Spleen (tissue), 11 donors: ENCODE data around the gene NDOR1. TPM values are rescaled to one million over a fixed set of nuclear protein-coding genes. Genes with fewer than 3 reads are reported as not detected.
"Not testable (repeated sequence)": the region's sequence is repeated elsewhere in the genome, so short reads cannot be mapped to it uniquely, and the experiment has no call there.

Source experiments
- DNase-seq: peaks from one replicate; pipeline ENCODE4 v3.0.0-alpha.2; 2020
- H3K27ac ChIP-seq, 8 donors: fragments of 200-600 bp; sonication (generic) in 7 of 8; 1 replicate in 4 of 8; 2 replicates in 4 of 8; pipeline versions ENCODE4 v1.5.0 to v1.8.0; 2016 to 2021; ENCODE audit warnings: inconsistent platforms in 4 of 8, mild to moderate bottlenecking in 4 of 8, moderate library complexity in 1 of 8
- H3K27me3 ChIP-seq, 7 donors: fragments of 200-600 bp; sonication (generic) in 6 of 7; replicated peaks in 1 of 7; 1 replicate in 4 of 7; 2 replicates in 3 of 7; pipeline versions ENCODE4 v1.5.0 to v1.8.0; 2016 to 2021; ENCODE audit warnings: inconsistent platforms in 3 of 7, mild to moderate bottlenecking in 1 of 7
- H3K36me3 ChIP-seq, 6 donors: fragments of 200-600 bp; sonication (generic) in 5 of 6; 1 replicate in 4 of 6; 2 replicates in 2 of 6; pipeline versions ENCODE4 v1.5.0 to v1.8.0; 2016 to 2021; ENCODE audit warnings: inconsistent platforms in 2 of 6
- H3K4me1 ChIP-seq, 6 donors: fragments of 200-600 bp; sonication (generic) in 5 of 6; 1 replicate in 3 of 6; 2 replicates in 3 of 6; pipeline versions ENCODE4 v1.5.0 to v1.8.0; 2016 to 2021; ENCODE audit warnings: inconsistent platforms in 3 of 6
- H3K4me3 ChIP-seq, 8 donors: fragments of 200-600 bp; sonication (generic) in 7 of 8; 1 replicate in 4 of 8; 2 replicates in 4 of 8; pipeline versions ENCODE4 v1.5.0 to v1.8.0; 2016 to 2021; ENCODE audit warnings: inconsistent platforms in 4 of 8, mild to moderate bottlenecking in 4 of 8, moderate library complexity in 2 of 8
- H3K9me3 ChIP-seq, 8 donors: fragments of 200-600 bp; sonication (generic) in 7 of 8; 1 replicate in 4 of 8; 2 replicates in 4 of 8; pipeline versions ENCODE4 v1.5.0 to v1.8.0; 2016 to 2021; ENCODE audit warnings: inconsistent platforms in 4 of 8
- POLR2A ChIP-seq, 3 donors: fragments of 450-650 bp; IDR thresholded peaks; one replicate each; pipeline ENCODE4 v1.5.1; 2017; ENCODE audit warnings: antibody characterized with exemption in 3 of 3, mild to moderate bottlenecking in 1 of 3
- POLR2AphosphoS5 ChIP-seq, 3 donors: sonication (generic); formaldehyde crosslinking; IDR thresholded peaks; one replicate each; pipeline ENCODE4 v1.5.1; 2017; ENCODE audit warnings: antibody characterized with exemption in 3 of 3
- WGBS, 5 donors: extraction: QIAGEN DNeasy Blood & Tissue Kit in 3 of 5; methylation state at CpG; one replicate each; pipeline versions ENCODE4 v1.1.5 to v1.1.7; 2013 to 2018; 5-methylcytosine and 5-hydroxymethylcytosine counted together
- intact Hi-C: fragments of 100-400 bp; cut with DNase I; formaldehyde crosslinking; loops from one replicate; pipeline ENCODE4 v1.15.0; 2023; ENCODE audit warnings: low total_unique reads
- polyA plus RNA-seq, 3 donors: library from polyadenylated mRNA; stranded (reverse); fragments of 200-250 nt; gene quantifications; one replicate each; pipeline ENCODE4 v1.2.1, GENCODE V29; 2013
- total RNA-seq, 7 donors: library from RNA; depleted of rRNA in 3 of 7; stranded (reverse); fragments of >200 nt in 3 of 7; fragmentation: NEBNext Ultra II Directional in 4 of 7; extraction: Animal tissue kit (Norgen Biotek cat#: 25700) in 4 of 7; gene quantifications; one replicate each; pipeline versions ENCODE4 v1.1.0 to v1.2.1, GENCODE V29; 2016 to 2021
- TF ChIP-seq, protein P1 (sequence below), 11 experiments: fragments of 200-600 bp in 7 of 11; fragments of 450-650 bp in 4 of 11; sonication (generic) in 4 of 11; IDR thresholded peaks in 8 of 11; conservative IDR thresholded peaks in 3 of 11; 1 replicate in 7 of 11; 2 replicates in 4 of 11; pipeline versions ENCODE4 v1.4.0 to v1.8.0; 2016 to 2021; ENCODE audit warnings: antibody characterized with exemption in 11 of 11, inconsistent platforms in 4 of 11, mild to moderate bottlenecking in 1 of 11
- donor health status: healthy with polysubstance abuse.
- donor health status: DM: no; HTN: no; CAD: no; lungs with moderate emphysema.
- donor health status: DM: no; HTN: no; CAD: no.
- donor health status: Bipolar disorder and iron deficiency.
- donor health status: healthy.
- donor health status: DM: no; HTN: no; CAD: no.
- donor health status: DM: yes; HTN: yes; CAD: no.

NDOR1 gene
- total and polyA plus RNA-seq, 10 donors, result 6.3 to 28.7 (median 19.5) TPM

DNA sequence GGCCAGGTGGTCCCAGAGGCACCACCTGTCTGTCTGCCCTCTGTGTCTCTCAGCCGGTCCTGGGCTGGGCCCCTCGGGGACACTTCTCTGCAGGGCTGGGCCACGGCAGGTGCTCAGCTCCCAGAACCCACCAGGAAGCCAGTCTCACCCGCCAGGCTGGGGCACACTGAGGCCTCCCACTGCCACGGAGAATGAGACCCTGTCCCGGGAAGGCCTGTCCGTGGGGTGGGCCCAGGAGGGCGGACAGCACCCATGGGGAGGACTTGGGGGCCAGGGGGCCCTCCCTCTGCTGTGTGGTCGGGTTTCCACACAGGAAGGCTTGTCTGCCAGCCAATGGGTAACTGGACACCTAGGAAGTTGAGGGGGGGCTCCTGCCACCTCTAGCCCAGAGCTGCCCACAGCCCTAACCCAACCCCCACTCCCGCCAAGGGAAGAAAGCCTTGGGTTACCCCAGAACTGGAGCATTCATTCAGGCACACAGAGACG is 31.5 kb downstream of the NDOR1 start:
- TF ChIP-seq, protein P1, sequence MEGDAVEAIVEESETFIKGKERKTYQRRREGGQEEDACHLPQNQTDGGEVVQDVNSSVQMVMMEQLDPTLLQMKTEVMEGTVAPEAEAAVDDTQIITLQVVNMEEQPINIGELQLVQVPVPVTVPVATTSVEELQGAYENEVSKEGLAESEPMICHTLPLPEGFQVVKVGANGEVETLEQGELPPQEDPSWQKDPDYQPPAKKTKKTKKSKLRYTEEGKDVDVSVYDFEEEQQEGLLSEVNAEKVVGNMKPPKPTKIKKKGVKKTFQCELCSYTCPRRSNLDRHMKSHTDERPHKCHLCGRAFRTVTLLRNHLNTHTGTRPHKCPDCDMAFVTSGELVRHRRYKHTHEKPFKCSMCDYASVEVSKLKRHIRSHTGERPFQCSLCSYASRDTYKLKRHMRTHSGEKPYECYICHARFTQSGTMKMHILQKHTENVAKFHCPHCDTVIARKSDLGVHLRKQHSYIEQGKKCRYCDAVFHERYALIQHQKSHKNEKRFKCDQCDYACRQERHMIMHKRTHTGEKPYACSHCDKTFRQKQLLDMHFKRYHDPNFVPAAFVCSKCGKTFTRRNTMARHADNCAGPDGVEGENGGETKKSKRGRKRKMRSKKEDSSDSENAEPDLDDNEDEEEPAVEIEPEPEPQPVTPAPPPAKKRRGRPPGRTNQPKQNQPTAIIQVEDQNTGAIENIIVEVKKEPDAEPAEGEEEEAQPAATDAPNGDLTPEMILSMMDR (IDR thresholded peaks at IDR 0.05 in 8 of 11, conservative IDR thresholded peaks at IDR 0.05 in 3 of 11), result no peak
- TF ChIP-seq POLR2AphosphoS5 (IDR thresholded peaks at IDR 0.05) (no peak), POLR2A (IDR thresholded peaks at IDR 0.05) (no peak)
- peak overlapping the region in 4 of 8 donors; percentile 7 to 55 (median 17) for H3K4me3 ChIP-seq

DNA sequence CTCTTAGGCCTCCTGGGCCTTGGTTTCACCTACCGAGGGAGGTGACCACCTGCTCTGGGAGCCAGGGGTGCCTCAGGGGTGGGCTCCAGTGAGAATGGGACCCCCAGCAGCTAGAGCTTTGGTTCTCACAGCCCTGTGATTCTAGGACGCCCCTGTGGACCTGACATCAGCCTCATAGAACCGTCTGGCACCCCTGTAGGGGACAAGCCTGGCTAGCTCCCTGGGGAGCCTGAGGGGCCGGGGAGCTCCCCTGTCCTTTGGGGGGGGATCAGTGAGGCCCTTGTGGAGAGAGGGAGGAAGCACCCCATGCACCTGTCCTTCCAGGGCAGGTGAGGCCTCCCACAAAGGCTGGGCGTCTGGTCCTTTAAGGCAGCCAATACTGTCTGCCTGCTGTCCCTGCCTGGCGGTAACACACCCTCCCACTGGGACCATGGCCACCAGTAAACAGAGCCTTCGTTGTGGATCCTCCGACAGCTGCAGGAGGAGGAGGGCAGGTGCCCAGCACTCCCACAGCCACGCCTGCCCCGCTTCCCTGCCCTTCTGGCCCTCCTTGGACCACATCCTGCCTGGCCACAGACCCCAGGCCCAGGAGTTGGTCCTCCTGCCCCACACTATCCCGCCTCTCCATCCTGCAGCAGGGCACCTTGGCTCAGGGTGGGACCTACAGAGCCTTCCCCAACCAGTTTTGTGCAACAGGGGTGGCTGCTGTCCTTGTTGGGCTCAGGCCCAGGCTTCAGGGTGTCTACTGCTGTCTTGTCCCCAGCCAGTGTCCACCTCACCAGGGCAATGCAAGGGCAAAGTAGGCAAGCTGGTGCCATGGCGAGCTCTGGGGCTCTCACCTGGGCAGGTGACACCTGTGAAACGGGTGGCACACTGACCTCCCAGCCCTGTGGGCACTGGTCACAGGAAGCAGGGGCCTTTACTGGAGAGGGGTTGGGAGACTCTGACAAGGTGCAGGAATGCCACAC is 32.5 kb downstream of the NDOR1 start:
- H3K4me1 ChIP-seq, result peaks cover 30 to 82% (median 70%) of the 10 kb centered on the region in 6 donors

More for the DNA sequence above, 31.5 kb downstream of the NDOR1 start:
- Histone ChIP-seq H3K9me3 (no peaks in the 10 kb centered on the region), H3K4me1 (peaks cover 20 to 71% (median 59%) of the 10 kb centered on the region in 6 donors), H3K36me3 (peaks cover 0 to 3% (median under 1%) of the 10 kb centered on the region in 6 donors), H3K27me3 (peaks cover 0 to 40% (median 20%) of the 10 kb centered on the region in 7 donors), H3K27ac (peak overlapping the region in 3 of 8 donors; percentile 49 to 75 (median 58))
- 24 to 40% (median 37%) methylated on average over 2 to 11 of the region's 11 CpGs for WGBS, 5 donors
- DNase-seq, result no peak
- intact Hi-C loops, result no loop called here

DNA sequence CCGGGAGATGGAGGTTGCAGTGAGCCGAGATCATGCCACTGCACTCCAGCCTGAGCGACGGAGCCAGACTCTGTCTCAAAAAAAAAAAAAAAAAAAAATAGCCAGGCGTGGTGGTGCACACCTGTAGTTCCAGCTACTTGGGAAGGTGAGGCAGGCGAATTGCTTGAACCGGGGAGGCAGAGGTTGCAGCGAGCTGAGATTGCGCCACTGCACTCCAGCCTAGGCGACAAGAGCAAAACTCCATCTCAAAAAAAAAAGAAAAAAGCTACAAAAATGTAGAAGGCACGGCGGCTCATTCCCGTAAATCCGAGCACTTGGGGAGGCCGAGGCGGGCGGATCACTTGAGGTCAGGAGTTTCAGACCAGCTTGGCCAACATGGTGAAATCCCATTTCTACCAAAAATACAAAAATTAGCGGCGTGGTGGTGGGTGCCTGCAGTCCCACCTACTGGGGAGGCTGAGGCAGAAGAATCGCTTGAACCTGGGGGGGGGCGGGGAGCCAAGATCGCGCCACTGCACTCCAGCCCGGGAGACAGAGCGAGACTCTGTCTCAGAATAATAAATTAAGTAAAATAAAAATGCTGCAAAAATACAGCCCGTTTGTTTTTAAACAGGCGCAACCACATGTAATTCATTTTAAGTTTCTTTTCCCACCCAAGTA is 34.2 kb downstream of the NDOR1 start:
- Histone ChIP-seq H3K36me3 (peaks cover 0 to 24% (median 18%) of the 10 kb centered on the region in 6 donors), H3K27me3 (peaks cover 0 to 13% (median 2%) of the 10 kb centered on the region in 7 donors), H3K4me1 (peaks cover 30 to 90% (median 79%) of the 10 kb centered on the region in 6 donors), H3K27ac (peak overlapping the region; percentile 92 to 99 (median 96)), H3K4me3 (peak overlapping the region; percentile 64 to 94 (median 80))
- DNase-seq, H3K9me3 ChIP-seq, intact Hi-C loops: not testable (repeated sequence)
- WGBS, 5 donors, result 53 to 58% (median 54%) methylated on average over 24 to 27 of the region's 27 CpGs

More for the DNA sequence above, 32.5 kb downstream of the NDOR1 start:
- Histone ChIP-seq H3K9me3 (no peaks in the 10 kb centered on the region), H3K4me3 (no peak overlapping the region), H3K27me3 (peaks cover 0 to 29% (median 14%) of the 10 kb centered on the region in 7 donors), H3K36me3 (peaks cover 0 to 14% (median 10%) of the 10 kb centered on the region in 6 donors), H3K27ac (no peak overlapping the region)
- intact Hi-C loops, result no loop called here
- no peak for DNase-seq
- no peak for TF ChIP-seq POLR2AphosphoS5 (IDR thresholded peaks at IDR 0.05)
- TF ChIP-seq, protein P1 (IDR thresholded peaks at IDR 0.05 in 8 of 11, conservative IDR thresholded peaks at IDR 0.05 in 3 of 11), result no peak
- no peak for TF ChIP-seq POLR2A (IDR thresholded peaks at IDR 0.05)
- WGBS, 5 donors, result 81 to 88% (median 83%) methylated on average over 8 to 13 of the region's 13 CpGs

DNA sequence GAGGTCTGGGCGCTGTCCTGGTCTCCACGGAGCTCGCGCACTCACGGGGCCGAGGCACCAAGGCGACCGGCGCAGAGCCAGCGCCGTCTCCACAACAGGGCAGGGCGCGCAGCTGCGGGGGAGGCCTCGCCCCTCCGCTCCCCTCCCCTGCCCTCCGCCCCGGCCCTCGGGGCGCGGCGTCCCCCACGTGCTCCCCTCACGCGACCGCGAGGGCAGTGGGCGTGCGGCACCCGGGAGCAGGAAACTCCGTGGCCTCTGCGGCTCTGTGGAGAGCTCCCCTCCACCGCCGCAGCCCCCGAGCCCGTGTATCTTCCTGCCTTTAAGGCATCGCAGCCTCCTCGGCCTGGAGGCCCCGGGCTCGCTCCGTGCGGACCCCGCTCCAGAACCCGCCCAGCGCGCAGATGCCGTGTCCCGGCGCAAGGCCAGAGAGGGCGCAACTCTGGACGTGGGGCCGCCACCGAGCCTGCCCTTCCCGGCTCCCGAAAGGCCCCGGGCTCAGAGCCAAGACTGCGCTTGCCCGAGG is 34.9 kb downstream of the NDOR1 start:
- peak overlapping the region; percentile 64 to 94 (median 80) for H3K4me3 ChIP-seq
- peaks cover 0 to 6% (median 0%) of the 10 kb centered on the region in 7 donors for H3K27me3 ChIP-seq
- peak in 1 of 3 donors; percentile 39 for TF ChIP-seq POLR2A (IDR thresholded peaks at IDR 0.05)
- TF ChIP-seq POLR2AphosphoS5 (IDR thresholded peaks at IDR 0.05), result peak in 2 of 3 donors; percentile 30 to 33
- TF ChIP-seq, protein P1 (IDR thresholded peaks at IDR 0.05 in 8 of 11, conservative IDR thresholded peaks at IDR 0.05 in 3 of 11), result peak in 1 of 11 experiments; percentile 10
- peak overlapping the region; percentile 92 to 99 (median 96) for H3K27ac ChIP-seq
- peaks cover 0 to 24% (median 18%) of the 10 kb centered on the region in 6 donors for H3K36me3 ChIP-seq
- H3K4me1 ChIP-seq, result peaks cover 30 to 86% (median 72%) of the 10 kb centered on the region in 6 donors
- no peaks in the 10 kb centered on the region for H3K9me3 ChIP-seq
- intact Hi-C loops, result no loop called here
- 0 to 1% (median 0%) methylated on average over 10 to 58 of the region's 58 CpGs for WGBS, 5 donors
- no peak for DNase-seq
